WTC11 (cell line): ENCODE results near the gene FOXP1. TPM values are rescaled to one million over a fixed set of nuclear protein-coding genes. Genes with fewer than 3 reads are reported as not detected.

Experiments used
- ATAC-seq: fragments of 200-7000 bp; cut with Tn5 transposase; 2 replicates; pipeline ENCODE4 v1.10.0; 2021; ENCODE audit warnings: mild to moderate bottlenecking, moderate library complexity
- CTCF ChIA-PET: fragments of 300-600 bp; sonication (Branson Sonifier 250); formaldehyde crosslinking; loops from one replicate; lab custom pipeline; 2021; ENCODE audit warnings: antibody characterized with exemption; lab: Charles Lee
- POLR2A ChIA-PET: fragments of 350-600 bp; sonication (Branson Sonifier 250); formaldehyde crosslinking; loops from one replicate; lab custom pipeline; 2021; ENCODE audit warnings: antibody characterized with exemption; lab: Charles Lee
- DNase-seq: peaks from one replicate; pipeline ENCODE4 v3.0.0; 2021; ENCODE audit warnings: low spot score
- H3K27ac Mint-ChIP-seq: 2 replicates; pipeline ENCODE4 v1.8.0; 2021; ENCODE audit warnings: mixed read lengths
- H3K27me3 Mint-ChIP-seq: 2 replicates; pipeline ENCODE4 v1.8.0; 2021; ENCODE audit warnings: low read depth, mild to moderate bottlenecking, moderate library complexity, mixed read lengths
- H3K36me3 Mint-ChIP-seq: 2 replicates; pipeline ENCODE4 v1.8.0; 2021; ENCODE audit warnings: mixed read lengths
- H3K4me1 Mint-ChIP-seq: 2 replicates; pipeline ENCODE4 v1.8.0; 2022; ENCODE audit warnings: mixed read lengths
- H3K4me3 Mint-ChIP-seq: 2 replicates; pipeline ENCODE4 v1.8.0; 2021; ENCODE audit warnings: mild to moderate bottlenecking, moderate library complexity, mixed read lengths
- H3K9me3 Mint-ChIP-seq: 2 replicates; pipeline ENCODE4 v1.8.0; 2021; ENCODE audit warnings: mixed read lengths
- ATF3 ChIP-seq: sonication (generic); formaldehyde crosslinking; conservative IDR thresholded peaks from 2 replicates; pipeline ENCODE4 v1.8.1; 2022; ENCODE audit warnings: mild to moderate bottlenecking, missing genetic modification reagents
- CTCF ChIP-seq: fragments of 200-600 bp; IDR thresholded peaks from 2 replicates; pipeline ENCODE4 v1.8.0; 2022; ENCODE audit warnings: antibody characterized with exemption
- EMX1 ChIP-seq: fragments of 250-450 bp; sonication (Bioruptor Pico); IDR thresholded peaks from 2 replicates; pipeline ENCODE4 v1.8.0; 2021; ENCODE audit warnings: mild to moderate bottlenecking
- ETV6 ChIP-seq: sonication (generic); formaldehyde crosslinking; IDR thresholded peaks from 2 replicates; pipeline ENCODE4 v1.8.1; 2022; ENCODE audit warnings: mild to moderate bottlenecking, missing genetic modification reagents
- GABPB1 ChIP-seq: sonication (generic); formaldehyde crosslinking; IDR thresholded peaks from 2 replicates; pipeline ENCODE4 v1.8.1; 2023; ENCODE audit warnings: mild to moderate bottlenecking, missing genetic modification reagents
- SMAD4 ChIP-seq: sonication (generic); formaldehyde crosslinking; IDR thresholded peaks from 2 replicates; pipeline ENCODE4 v1.8.0; 2022; ENCODE audit warnings: mild to moderate bottlenecking, missing genetic modification reagents
- STAT6 ChIP-seq: sonication (generic); formaldehyde crosslinking; conservative IDR thresholded peaks from 2 replicates; pipeline ENCODE4 v1.8.1; 2023; ENCODE audit warnings: mild to moderate bottlenecking, low read depth, missing genetic modification reagents, moderate library complexity
- TEAD1 ChIP-seq: sonication (generic); formaldehyde crosslinking; IDR thresholded peaks from 2 replicates; pipeline ENCODE4 v1.8.0; 2022; ENCODE audit warnings: mild to moderate bottlenecking, missing genetic modification reagents
- TEAD4 ChIP-seq: sonication (generic); formaldehyde crosslinking; IDR thresholded peaks from 2 replicates; pipeline ENCODE4 v1.8.0; 2022; ENCODE audit warnings: mild to moderate bottlenecking, missing genetic modification reagents
- TP53 ChIP-seq: sonication (generic); formaldehyde crosslinking; IDR thresholded peaks from 2 replicates; pipeline ENCODE4 v1.8.1; 2023; ENCODE audit warnings: mild to moderate bottlenecking, missing genetic modification reagents
- ZNF263 ChIP-seq: sonication (generic); formaldehyde crosslinking; IDR thresholded peaks from 2 replicates; pipeline ENCODE4 v1.8.1; 2022; ENCODE audit warnings: low read depth, mild to moderate bottlenecking, moderate library complexity, missing genetic modification reagents
- total RNA-seq: library from RNA; stranded (reverse); gene quantifications from 3 replicates; pipeline ENCODE4 v1.2.3, GENCODE V29; 2021
- TF ChIP-seq, protein P1 (sequence below): sonication (generic); formaldehyde crosslinking; IDR thresholded peaks from 2 replicates; pipeline ENCODE4 v1.8.1; 2022; ENCODE audit warnings: missing genetic modification reagents, borderline replicate concordance

Gene FOXP1
- total RNA-seq, 1 experiment from 2014 or later = 25.8 TPM

GRCh38 chr3:71214016-71214415 lies 369.5 kb downstream of the FOXP1 start (continued):
- TF ChIP-seq ETV6 (CRISPR knock-in tag) (no peak), TEAD4 (CRISPR knock-in tag) (no peak), STAT6 (CRISPR knock-in tag) (no peak), SMAD4 (CRISPR knock-in tag) (no peak), EMX1 (CRISPR knock-in tag) (no peak)
- TF ChIP-seq, protein P1, sequence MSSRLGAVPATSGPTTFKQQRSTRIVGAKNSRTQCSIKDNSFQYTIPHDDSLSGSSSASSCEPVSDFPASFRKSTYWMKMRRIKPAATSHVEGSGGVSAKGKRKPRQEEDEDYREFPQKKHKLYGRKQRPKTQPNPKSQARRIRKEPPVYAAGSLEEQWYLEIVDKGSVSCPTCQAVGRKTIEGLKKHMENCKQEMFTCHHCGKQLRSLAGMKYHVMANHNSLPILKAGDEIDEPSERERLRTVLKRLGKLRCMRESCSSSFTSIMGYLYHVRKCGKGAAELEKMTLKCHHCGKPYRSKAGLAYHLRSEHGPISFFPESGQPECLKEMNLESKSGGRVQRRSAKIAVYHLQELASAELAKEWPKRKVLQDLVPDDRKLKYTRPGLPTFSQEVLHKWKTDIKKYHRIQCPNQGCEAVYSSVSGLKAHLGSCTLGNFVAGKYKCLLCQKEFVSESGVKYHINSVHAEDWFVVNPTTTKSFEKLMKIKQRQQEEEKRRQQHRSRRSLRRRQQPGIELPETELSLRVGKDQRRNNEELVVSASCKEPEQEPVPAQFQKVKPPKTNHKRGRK (CRISPR knock-in tag) = no peak

DNA sequence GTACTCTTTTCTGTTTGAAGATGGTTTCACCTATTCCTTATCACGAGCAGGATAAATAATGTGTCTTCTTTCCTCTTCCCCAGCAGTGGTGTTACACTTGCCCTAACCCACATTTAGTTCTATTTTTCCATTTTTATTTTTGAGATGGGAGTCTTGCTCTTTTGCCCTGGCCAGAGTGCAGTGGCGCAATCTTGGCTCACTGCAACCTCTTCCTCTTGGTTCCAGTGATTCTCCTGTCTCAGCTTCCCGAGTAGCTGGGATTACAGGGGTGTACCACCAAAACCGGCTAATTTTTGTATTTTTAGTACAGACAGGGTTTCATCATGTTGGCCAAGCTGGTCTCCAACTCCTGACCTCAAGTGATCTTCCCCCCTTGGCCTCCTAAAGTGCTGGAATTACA lies 372.4 kb downstream of the FOXP1 start:
- no peaks in the 10 kb centered on the region for H3K9me3 Mint-ChIP-seq
- CTCF ChIA-PET = no interaction called here
- no peak for DNase-seq
- H3K4me1 Mint-ChIP-seq = peaks cover 65% of the 10 kb centered on the region
- TF ChIP-seq TP53 (CRISPR knock-in tag) (no peak), CTCF (no peak)
- TF ChIP-seq, all 79 proteins: peak for 0
- Mint-ChIP-seq H3K27ac (no peak overlapping the region), H3K36me3 (no peaks in the 10 kb centered on the region), H3K4me3 (no peak overlapping the region), H3K27me3 (peaks cover 5% of the 10 kb centered on the region)
- POLR2A ChIA-PET = no interaction called here
- no peak for ATAC-seq

GRCh38 chr3:71210257-71211007 lies 373.1 kb downstream of the FOXP1 start:
- Mint-ChIP-seq H3K9me3 (no peaks in the 10 kb centered on the region), H3K27ac (peak overlapping the region; percentile 6), H3K4me3 (no peak overlapping the region), H3K4me1 (peaks cover 60% of the 10 kb centered on the region), H3K27me3 (peaks cover 5% of the 10 kb centered on the region)
- ChIA-PET CTCF (no interaction called here), POLR2A (no interaction called here)
- ATAC-seq = peak; percentile 76
- no peak for DNase-seq
- TF ChIP-seq ZNF263 (no peak), GABPB1 (CRISPR knock-in tag) (peak; percentile 91), ATF3 (CRISPR knock-in tag) (no peak)
- TF ChIP-seq, all 79 proteins: peak for 1
- no peaks in the 10 kb centered on the region for H3K36me3 Mint-ChIP-seq

- peak overlapping the region; percentile 58 for H3K27ac Mint-ChIP-seq
- no peak for DNase-seq
- no peaks in the 10 kb centered on the region for H3K9me3 Mint-ChIP-seq
- peaks cover 5% of the 10 kb centered on the region for H3K27me3 Mint-ChIP-seq
- peaks cover 60% of the 10 kb centered on the region for H3K4me1 Mint-ChIP-seq
- TF ChIP-seq TEAD1 (CRISPR knock-in tag) (no peak), GABPB1 (CRISPR knock-in tag) (peak; percentile 82)
- TF ChIP-seq, all 79 proteins: peak for 1
- peak; percentile 71 for ATAC-seq
- ChIA-PET POLR2A (no interaction called here), CTCF (interaction anchor here (0.6 kb wide), 1 partner anchor 303 kb away, joined by 3 read pairs; no protein-coding TSS in a partner anchor)
- Mint-ChIP-seq H3K36me3 (no peaks in the 10 kb centered on the region), H3K4me3 (no peak overlapping the region; the same call in 1 of the 2 replicates)
These were observed 375.1 kb downstream of the FOXP1 start for GRCh38 chr3:71208211-71209095.
